H7 (cell line): Measurements from ENCODE around the gene TMTC2. TPM values are rescaled to one million over a fixed set of nuclear protein-coding genes. Genes with fewer than 3 reads are reported as not detected.

Source experiments
- DNase-seq: peaks from one replicate; pipeline ENCODE4 v3.0.0; 2012
- H3K27me3 ChIP-seq: 2 replicates; pipeline ENCODE4 v1.6.0; 2011; ENCODE audit warnings: mild to moderate bottlenecking, low read length; ENCODE audit not compliant: control insufficient read depth, insufficient read depth
- H3K36me3 ChIP-seq: replicated peaks from 2 replicates; pipeline ENCODE4 v1.5.1; 2011; ENCODE audit warnings: low read length; ENCODE audit not compliant: control insufficient read depth, insufficient read depth
- H3K4me3 ChIP-seq: 2 replicates; pipeline ENCODE4 v1.5.1; 2011; ENCODE audit warnings: low read depth, mild to moderate bottlenecking, control low read depth, low read length, moderate library complexity; ENCODE audit not compliant: insufficient read depth
- total RNA-seq: library from RNA; depleted of rRNA; stranded (reverse); fragments of >200 nt; shearing (Covaris generic); gene quantifications from 2 replicates; pipeline ENCODE4 v1.2.3, GENCODE V29; 2014

The TMTC2 gene
- total RNA-seq, 1 experiment from 2014 or later: 3.7 TPM

GRCh38 chr12:82805812-82806497 lies 119.2 kb downstream of the TMTC2 start:
- no peak for DNase-seq
- Histone ChIP-seq H3K4me3 (no peak overlapping the region), H3K36me3 (no peaks in the 10 kb centered on the region), H3K27me3 (no peaks in the 10 kb centered on the region)

- no peak for DNase-seq
- H3K4me3 ChIP-seq: no peak overlapping the region
- H3K36me3 ChIP-seq: no peaks in the 10 kb centered on the region
- no peaks in the 10 kb centered on the region for H3K27me3 ChIP-seq
Observed at GRCh38 chr12:82807132-82807737, 120.5 kb downstream of the TMTC2 start.

GRCh38 chr12:82810568-82810967 lies 123.9 kb downstream of the TMTC2 start:
- H3K4me3 ChIP-seq: no peak overlapping the region

GRCh38 chr12:82817368-82817767 lies 130.7 kb downstream of the TMTC2 start:
- H3K4me3 ChIP-seq: no peak overlapping the region

More at GRCh38 chr12:82810568-82810967, 123.9 kb downstream of the TMTC2 start:
- DNase-seq: no peak
- H3K27me3 ChIP-seq: no peaks in the 10 kb centered on the region
- H3K36me3 ChIP-seq: no peaks in the 10 kb centered on the region

GRCh38 chr12:82818271-82819035 lies 131.7 kb downstream of the TMTC2 start:
- DNase-seq: no peak
- no peaks in the 10 kb centered on the region for H3K36me3 ChIP-seq
- H3K4me3 ChIP-seq: no peak overlapping the region
- no peaks in the 10 kb centered on the region for H3K27me3 ChIP-seq

More at GRCh38 chr12:82817368-82817767, 130.7 kb downstream of the TMTC2 start:
- no peak for DNase-seq
- Histone ChIP-seq H3K36me3 (no peaks in the 10 kb centered on the region), H3K27me3 (no peaks in the 10 kb centered on the region)

- H3K4me3 ChIP-seq: no peak overlapping the region
- no peaks in the 10 kb centered on the region for H3K36me3 ChIP-seq
- no peak for DNase-seq
- H3K27me3 ChIP-seq: no peaks in the 10 kb centered on the region
Observed at GRCh38 chr12:82826505-82826904, 139.8 kb downstream of the TMTC2 start.

GRCh38 chr12:82832096-82832495 lies 145.4 kb downstream of the TMTC2 start:
- Histone ChIP-seq H3K36me3 (no peaks in the 10 kb centered on the region), H3K4me3 (no peak overlapping the region), H3K27me3 (no peaks in the 10 kb centered on the region)
- DNase-seq: no peak

- no peaks in the 10 kb centered on the region for H3K27me3 ChIP-seq
- no peak overlapping the region for H3K4me3 ChIP-seq
- no peaks in the 10 kb centered on the region for H3K36me3 ChIP-seq
- no peak for DNase-seq
Observed at GRCh38 chr12:82832981-82833380, 146.3 kb downstream of the TMTC2 start.

GRCh38 chr12:82833481-82833880 lies 146.8 kb downstream of the TMTC2 start:
- Histone ChIP-seq H3K4me3 (no peak overlapping the region), H3K36me3 (no peaks in the 10 kb centered on the region), H3K27me3 (no peaks in the 10 kb centered on the region)
- no peak for DNase-seq

GRCh38 chr12:82835217-82835616 lies 148.5 kb downstream of the TMTC2 start:
- H3K36me3 ChIP-seq: no peaks in the 10 kb centered on the region
- DNase-seq: no peak
- no peaks in the 10 kb centered on the region for H3K27me3 ChIP-seq
- H3K4me3 ChIP-seq: no peak overlapping the region

GRCh38 chr12:82838131-82838551 lies 151.4 kb downstream of the TMTC2 start:
- no peak for DNase-seq
- no peaks in the 10 kb centered on the region for H3K27me3 ChIP-seq
- no peaks in the 10 kb centered on the region for H3K36me3 ChIP-seq
- no peak overlapping the region for H3K4me3 ChIP-seq

GRCh38 chr12:82838827-82839226 lies 152.1 kb downstream of the TMTC2 start:
- no peak for DNase-seq
- H3K4me3 ChIP-seq: no peak overlapping the region
- H3K27me3 ChIP-seq: no peaks in the 10 kb centered on the region
- H3K36me3 ChIP-seq: no peaks in the 10 kb centered on the region

GRCh38 chr12:82839796-82840195 lies 153.1 kb downstream of the TMTC2 start:
- H3K36me3 ChIP-seq: no peaks in the 10 kb centered on the region
- H3K4me3 ChIP-seq: no peak overlapping the region
- no peaks in the 10 kb centered on the region for H3K27me3 ChIP-seq
- no peak for DNase-seq

- DNase-seq: no peak
- H3K4me3 ChIP-seq: no peak overlapping the region
- no peaks in the 10 kb centered on the region for H3K36me3 ChIP-seq
- no peaks in the 10 kb centered on the region for H3K27me3 ChIP-seq
Observed at GRCh38 chr12:82841487-82841904, 154.8 kb downstream of the TMTC2 start.

- H3K27me3 ChIP-seq: no peaks in the 10 kb centered on the region
- H3K4me3 ChIP-seq: no peak overlapping the region
- DNase-seq: no peak
- H3K36me3 ChIP-seq: no peaks in the 10 kb centered on the region
Observed at GRCh38 chr12:82842480-82842879, 155.8 kb downstream of the TMTC2 start.
